ENCODE measurements around the gene RAP1GAP2.

Gene RAP1GAP2

GRCh38 chr17:3004150-3004801 is 208.0 kb downstream of the RAP1GAP2 start:
- peak; percentile 100 for DNase-seq

GRCh38 chr17:3004925-3005324 is 208.7 kb downstream of the RAP1GAP2 start:
- no peak for DNase-seq

GRCh38 chr17:3005696-3006095 is 209.5 kb downstream of the RAP1GAP2 start:
- DNase-seq: no peak

DNA sequence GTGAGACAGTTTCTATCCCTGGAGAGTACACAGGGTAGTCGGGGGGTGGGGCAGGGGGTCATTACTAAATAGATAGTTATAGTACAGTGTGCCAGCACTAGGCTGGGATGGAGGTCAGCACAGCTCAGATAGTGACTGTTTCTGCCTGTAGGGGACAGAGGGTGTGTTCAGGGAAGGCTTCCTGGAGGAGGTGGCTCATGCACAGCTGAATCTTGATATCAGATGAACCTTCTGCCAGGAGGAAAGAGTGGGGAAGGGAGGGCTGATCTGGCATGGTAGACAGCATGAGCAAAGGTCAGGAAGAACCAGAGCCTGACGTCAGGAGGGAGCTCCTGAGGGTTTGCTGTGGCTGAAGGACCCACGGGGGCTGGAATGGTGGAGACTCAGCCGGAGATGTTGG is 210.6 kb downstream of the RAP1GAP2 start:
- no peak for DNase-seq

- no peak for DNase-seq
These were observed 211.4 kb downstream of the RAP1GAP2 start for GRCh38 chr17:3007651-3008121.

DNA sequence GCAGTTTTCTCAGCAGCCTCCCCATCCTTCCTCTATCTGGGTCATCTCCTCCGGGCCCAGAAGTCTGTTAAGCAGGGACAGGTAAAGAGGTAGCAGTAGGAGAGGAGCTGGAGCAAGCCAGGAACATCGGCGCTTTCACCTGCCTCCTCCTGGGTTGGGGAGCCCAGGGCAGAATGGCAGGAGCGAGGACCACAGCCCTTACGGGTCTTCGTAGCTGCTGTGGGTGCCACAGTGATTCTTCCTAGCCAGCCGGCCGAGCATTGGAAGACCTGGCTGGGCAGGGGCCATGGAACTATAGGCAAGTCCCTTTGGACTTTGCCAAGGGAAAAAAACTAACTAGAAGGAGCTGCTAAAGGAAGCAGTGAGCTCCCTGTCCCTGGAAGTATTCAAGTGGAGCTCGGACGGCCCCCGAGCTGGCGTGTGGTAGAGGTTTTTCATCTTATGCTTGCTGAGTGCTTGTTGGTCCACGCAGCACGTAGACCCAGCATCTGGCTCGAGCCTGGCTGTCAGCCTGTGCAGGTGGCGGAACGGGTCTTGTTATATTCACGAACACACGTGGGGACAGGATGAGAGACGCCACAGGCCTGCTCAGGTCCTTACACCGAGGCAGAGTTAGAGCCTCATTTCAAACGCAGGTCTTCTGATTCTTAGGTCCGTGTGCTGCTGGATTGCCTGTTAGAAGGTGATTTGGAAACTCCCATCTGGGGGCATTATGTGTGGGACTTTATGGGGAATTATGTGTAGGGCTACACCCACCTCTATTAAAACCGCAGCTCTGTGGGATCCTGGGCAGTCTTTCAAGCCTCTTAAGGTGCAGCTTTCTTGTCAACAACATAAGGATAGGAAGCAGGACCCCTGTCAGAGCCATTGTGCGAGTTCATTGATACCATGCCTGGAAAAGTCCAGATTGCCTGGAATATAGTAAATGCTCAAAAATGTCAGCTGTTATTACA is 212.4 kb downstream of the RAP1GAP2 start:
- DNase-seq: no peak

GRCh38 chr17:3009411-3009920 is 213.2 kb downstream of the RAP1GAP2 start:
- no peak for DNase-seq

DNA sequence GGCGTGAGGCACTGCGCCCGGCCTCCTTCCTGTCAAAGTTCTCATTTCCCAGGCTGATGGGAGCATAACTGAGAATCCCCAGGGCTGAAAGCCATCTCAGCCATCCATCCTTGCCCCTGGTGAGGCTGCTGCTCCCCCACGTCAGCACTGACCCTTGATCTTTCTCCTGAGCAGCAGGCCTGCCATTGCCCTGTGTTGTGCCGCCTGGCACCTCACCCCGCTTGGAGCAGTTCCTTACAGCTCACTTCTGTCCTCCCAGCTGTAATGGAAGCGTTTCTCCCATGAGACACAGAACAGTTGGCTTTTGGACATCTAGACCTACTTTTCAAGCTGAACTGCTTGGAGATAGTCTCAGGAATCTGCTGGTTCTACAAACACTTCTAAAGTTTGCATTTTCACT is 215.7 kb downstream of the RAP1GAP2 start:
- DNase-seq: no peak

GRCh38 chr17:3012926-3013581 is 216.8 kb downstream of the RAP1GAP2 start:
- DNase-seq: peak; percentile 20

- DNase-seq: peak; percentile 33
These were observed 219.7 kb downstream of the RAP1GAP2 start for GRCh38 chr17:3015890-3016289.

DNA sequence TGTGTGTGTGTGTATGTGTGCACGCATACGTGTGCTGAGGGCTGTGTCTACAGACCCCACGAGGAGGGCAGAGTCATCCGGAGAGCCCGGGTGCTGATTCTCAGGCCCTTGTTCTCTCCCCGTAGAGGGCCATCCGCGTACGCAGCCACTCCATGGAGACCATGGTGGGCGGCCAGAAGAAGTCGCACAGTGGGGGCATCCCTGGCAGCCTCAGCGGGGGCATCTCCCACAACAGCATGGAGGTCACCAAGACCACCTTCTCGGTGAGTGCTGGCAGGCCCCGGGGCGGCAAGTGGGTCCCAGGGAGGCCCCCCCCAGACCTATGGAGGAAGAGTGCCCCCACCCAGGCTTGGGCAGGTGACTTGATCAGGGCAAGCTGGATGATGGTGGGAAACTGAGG is 221.7 kb downstream of the RAP1GAP2 start:
- no peak for DNase-seq

DNA sequence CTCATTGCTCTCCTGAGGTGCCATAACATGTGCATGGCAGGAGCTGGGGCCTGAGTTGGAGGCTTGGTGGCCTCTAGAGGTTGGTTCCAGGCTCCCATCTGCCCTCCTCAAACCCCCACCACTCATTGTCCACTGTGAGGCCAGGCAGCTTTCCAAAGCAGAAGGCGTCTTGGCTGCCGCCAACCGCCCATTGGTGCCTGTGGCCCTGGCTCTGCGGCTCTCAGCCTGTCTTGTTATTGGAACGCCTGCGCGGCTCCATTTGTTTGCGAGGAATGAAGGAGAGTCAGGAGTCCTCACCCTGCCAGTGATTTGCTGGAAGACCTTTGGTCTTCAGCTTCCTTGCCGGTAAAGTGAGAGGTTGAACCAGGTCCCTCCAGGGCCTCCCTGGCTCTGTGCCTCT is 223.5 kb downstream of the RAP1GAP2 start:
- DNase-seq: no peak

DNA sequence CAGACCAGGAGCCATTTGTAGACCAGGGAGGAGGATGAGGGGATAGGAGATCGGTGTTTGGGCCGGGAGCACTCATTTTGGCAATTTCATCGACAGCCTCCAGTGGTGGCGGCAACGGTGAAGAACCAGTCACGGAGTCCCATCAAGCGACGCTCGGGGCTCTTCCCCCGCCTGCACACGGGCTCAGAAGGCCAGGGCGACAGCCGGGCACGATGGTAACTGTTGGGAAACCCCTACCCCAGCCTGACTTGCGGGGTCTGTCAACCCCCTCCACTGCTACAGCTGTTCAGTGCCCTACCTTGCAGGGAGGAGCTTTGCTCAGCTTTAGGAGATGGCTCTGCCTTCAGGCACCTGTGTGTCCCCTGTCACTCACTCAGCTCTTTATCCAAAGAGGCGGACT is 224.1 kb downstream of the RAP1GAP2 start:
- no peak for DNase-seq

- DNase-seq: no peak
These were observed 226.0 kb downstream of the RAP1GAP2 start for GRCh38 chr17:3022197-3022596.

- DNase-seq: no peak
These were observed 228.1 kb downstream of the RAP1GAP2 start for GRCh38 chr17:3024346-3024745.

- no peak for DNase-seq
These were observed 229.3 kb downstream of the RAP1GAP2 start for GRCh38 chr17:3025421-3026124.

GRCh38 chr17:3026125-3026855 is 230.1 kb downstream of the RAP1GAP2 start:
- no peak for DNase-seq

GRCh38 chr17:3026856-3027751 is 230.9 kb downstream of the RAP1GAP2 start:
- no peak for DNase-seq

DNA sequence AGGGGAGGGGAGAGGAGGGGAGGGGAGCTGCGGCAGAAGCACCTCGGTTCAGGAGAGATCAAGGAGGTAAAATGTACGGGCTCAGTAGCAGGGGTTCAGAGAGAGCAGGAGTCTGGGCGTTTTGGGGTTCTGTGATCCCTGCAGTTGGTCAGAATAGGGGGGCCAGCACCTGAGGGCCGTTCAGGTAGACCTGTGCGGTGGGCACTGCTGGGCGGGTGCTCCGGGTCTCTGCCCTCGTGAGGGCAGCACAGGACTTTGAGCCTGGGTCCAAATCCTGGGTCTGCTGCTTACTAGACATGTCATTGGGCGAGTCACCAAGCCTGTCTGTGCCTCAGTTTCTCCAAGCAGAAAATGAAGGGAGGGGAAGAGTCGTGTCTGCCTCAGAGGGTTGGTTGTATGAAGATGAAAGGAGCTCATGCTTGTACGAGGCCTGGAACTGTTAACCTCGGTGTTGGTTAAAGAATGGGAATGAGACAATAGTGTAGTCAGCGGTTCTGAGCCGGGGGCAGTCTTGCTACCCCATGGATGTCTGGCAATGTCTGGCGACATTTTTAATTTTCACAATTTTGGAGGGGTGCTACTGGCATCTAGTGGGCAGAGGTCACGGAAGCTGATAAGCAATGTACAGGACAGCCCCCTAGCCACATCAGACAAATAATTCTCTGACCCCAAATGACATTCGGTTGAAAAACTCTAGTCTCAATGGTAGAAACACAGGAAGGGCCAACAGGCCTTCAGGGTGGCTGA is 231.7 kb downstream of the RAP1GAP2 start:
- DNase-seq: no peak

All from NCI-H226 (cell line).